ENCODE data around the gene UPP2. TPM values are rescaled to one million over a fixed set of nuclear protein-coding genes. Genes with fewer than 3 reads are reported as not detected.

The UPP2 gene
- total RNA-seq, 1 experiment from 2014 or later: not detected

GRCh38 chr2:158131483-158131912 lies 29.8 kb downstream of the UPP2 start:
- DNase-seq (ENCODE audit: unreplicated experiment): no peak
- Mint-ChIP-seq H3K27me3 (ENCODE audit: insufficient read depth, unreplicated experiment) (no peaks in the 10 kb centered on the region), H3K9me3 (ENCODE audit: unreplicated experiment) (peaks cover 6% of the 10 kb centered on the region), H3K27ac (ENCODE audit: low read depth, unreplicated experiment) (no peak overlapping the region), H3K36me3 (ENCODE audit: insufficient read depth, unreplicated experiment) (no peaks in the 10 kb centered on the region), H3K4me1 (ENCODE audit: insufficient read depth, unreplicated experiment) (no peaks in the 10 kb centered on the region), H3K4me3 (ENCODE audit: unreplicated experiment) (no peak overlapping the region)
- intact Hi-C loops (cut with micrococcal nuclease): no loop called here
- POLR2A ChIA-PET: no interaction called here
- no peak for TF ChIP-seq CTCF (IDR thresholded peaks at IDR 0.05; ENCODE audit: unreplicated experiment)
- BruUV-seq (replicated peaks): no TSS peak
- CTCF ChIA-PET: no interaction called here

- no peaks in the 10 kb centered on the region for H3K27me3 Mint-ChIP-seq (ENCODE audit: insufficient read depth, unreplicated experiment)
- no peak overlapping the region for H3K4me3 Mint-ChIP-seq (ENCODE audit: unreplicated experiment)
- H3K36me3 Mint-ChIP-seq (ENCODE audit: insufficient read depth, unreplicated experiment): no peaks in the 10 kb centered on the region
- BruUV-seq (replicated peaks): no TSS peak
- TF ChIP-seq CTCF (IDR thresholded peaks at IDR 0.05; ENCODE audit: unreplicated experiment): no peak
- H3K27ac Mint-ChIP-seq (ENCODE audit: low read depth, unreplicated experiment): no peak overlapping the region
- CTCF ChIA-PET: no interaction called here
- no peak for DNase-seq (ENCODE audit: unreplicated experiment)
- intact Hi-C loops (cut with micrococcal nuclease): no loop called here
- peaks cover 6% of the 10 kb centered on the region for H3K9me3 Mint-ChIP-seq (ENCODE audit: unreplicated experiment)
- H3K4me1 Mint-ChIP-seq (ENCODE audit: insufficient read depth, unreplicated experiment): no peaks in the 10 kb centered on the region
- POLR2A ChIA-PET: interaction anchor here (1.4 kb wide), 1 partner anchor 13 kb away, joined by 3 read pairs; no protein-coding TSS in a partner anchor
These were observed 30.4 kb downstream of the UPP2 start for GRCh38 chr2:158131919-158132566.

- CTCF ChIA-PET: no interaction called here
- POLR2A ChIA-PET: no interaction called here
- intact Hi-C loops (cut with micrococcal nuclease): no loop called here
These were observed 32.4 kb downstream of the UPP2 start for GRCh38 chr2:158134055-158134454.

GRCh38 chr2:158134655-158135054 lies 33.0 kb downstream of the UPP2 start:
- Mint-ChIP-seq H3K4me1 (ENCODE audit: insufficient read depth, unreplicated experiment) (no peaks in the 10 kb centered on the region), H3K36me3 (ENCODE audit: insufficient read depth, unreplicated experiment) (no peaks in the 10 kb centered on the region), H3K9me3 (ENCODE audit: unreplicated experiment) (peaks cover 6% of the 10 kb centered on the region), H3K27me3 (ENCODE audit: insufficient read depth, unreplicated experiment) (no peaks in the 10 kb centered on the region), H3K4me3 (ENCODE audit: unreplicated experiment) (no peak overlapping the region), H3K27ac (ENCODE audit: low read depth, unreplicated experiment) (no peak overlapping the region)
- no peak for TF ChIP-seq CTCF (IDR thresholded peaks at IDR 0.05; ENCODE audit: unreplicated experiment)
- intact Hi-C loops (cut with micrococcal nuclease): no loop called here
- POLR2A ChIA-PET: no interaction called here
- no TSS peak for BruUV-seq (replicated peaks)
- CTCF ChIA-PET: no interaction called here
- no peak for DNase-seq (ENCODE audit: unreplicated experiment)

More at GRCh38 chr2:158134055-158134454, 32.4 kb downstream of the UPP2 start:
- Mint-ChIP-seq H3K4me3 (ENCODE audit: unreplicated experiment) (no peak overlapping the region), H3K9me3 (ENCODE audit: unreplicated experiment) (peaks cover 6% of the 10 kb centered on the region), H3K27ac (ENCODE audit: low read depth, unreplicated experiment) (no peak overlapping the region), H3K4me1 (ENCODE audit: insufficient read depth, unreplicated experiment) (no peaks in the 10 kb centered on the region), H3K36me3 (ENCODE audit: insufficient read depth, unreplicated experiment) (no peaks in the 10 kb centered on the region), H3K27me3 (ENCODE audit: insufficient read depth, unreplicated experiment) (no peaks in the 10 kb centered on the region)
- no peak for TF ChIP-seq CTCF (IDR thresholded peaks at IDR 0.05; ENCODE audit: unreplicated experiment)
- no TSS peak for BruUV-seq (replicated peaks)
- no peak for DNase-seq (ENCODE audit: unreplicated experiment)

All from MCF 10A (cell line).